Nucleus accumbens (tissue), 56 donors: ENCODE data around the gene ATM.
A peak's percentile ranks its signal among the peaks of the same experiment; 100 is the strongest.

Experiments used
- DNase-seq, 56 donors: peaks; one replicate each; lab custom pipeline; 2025; lab: John Stamatoyannopoulos, UW

The ATM gene, protein sequence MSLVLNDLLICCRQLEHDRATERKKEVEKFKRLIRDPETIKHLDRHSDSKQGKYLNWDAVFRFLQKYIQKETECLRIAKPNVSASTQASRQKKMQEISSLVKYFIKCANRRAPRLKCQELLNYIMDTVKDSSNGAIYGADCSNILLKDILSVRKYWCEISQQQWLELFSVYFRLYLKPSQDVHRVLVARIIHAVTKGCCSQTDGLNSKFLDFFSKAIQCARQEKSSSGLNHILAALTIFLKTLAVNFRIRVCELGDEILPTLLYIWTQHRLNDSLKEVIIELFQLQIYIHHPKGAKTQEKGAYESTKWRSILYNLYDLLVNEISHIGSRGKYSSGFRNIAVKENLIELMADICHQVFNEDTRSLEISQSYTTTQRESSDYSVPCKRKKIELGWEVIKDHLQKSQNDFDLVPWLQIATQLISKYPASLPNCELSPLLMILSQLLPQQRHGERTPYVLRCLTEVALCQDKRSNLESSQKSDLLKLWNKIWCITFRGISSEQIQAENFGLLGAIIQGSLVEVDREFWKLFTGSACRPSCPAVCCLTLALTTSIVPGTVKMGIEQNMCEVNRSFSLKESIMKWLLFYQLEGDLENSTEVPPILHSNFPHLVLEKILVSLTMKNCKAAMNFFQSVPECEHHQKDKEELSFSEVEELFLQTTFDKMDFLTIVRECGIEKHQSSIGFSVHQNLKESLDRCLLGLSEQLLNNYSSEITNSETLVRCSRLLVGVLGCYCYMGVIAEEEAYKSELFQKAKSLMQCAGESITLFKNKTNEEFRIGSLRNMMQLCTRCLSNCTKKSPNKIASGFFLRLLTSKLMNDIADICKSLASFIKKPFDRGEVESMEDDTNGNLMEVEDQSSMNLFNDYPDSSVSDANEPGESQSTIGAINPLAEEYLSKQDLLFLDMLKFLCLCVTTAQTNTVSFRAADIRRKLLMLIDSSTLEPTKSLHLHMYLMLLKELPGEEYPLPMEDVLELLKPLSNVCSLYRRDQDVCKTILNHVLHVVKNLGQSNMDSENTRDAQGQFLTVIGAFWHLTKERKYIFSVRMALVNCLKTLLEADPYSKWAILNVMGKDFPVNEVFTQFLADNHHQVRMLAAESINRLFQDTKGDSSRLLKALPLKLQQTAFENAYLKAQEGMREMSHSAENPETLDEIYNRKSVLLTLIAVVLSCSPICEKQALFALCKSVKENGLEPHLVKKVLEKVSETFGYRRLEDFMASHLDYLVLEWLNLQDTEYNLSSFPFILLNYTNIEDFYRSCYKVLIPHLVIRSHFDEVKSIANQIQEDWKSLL (N-terminal part only)

GRCh38 chr11:108222574-108223347 lies at the start of gene ATM, which contains the start of gene NPAT:
Gene ATM, plus strand, starts transcription at chr11:108223067. Its CDS starts 4,558 bp downstream, at chr11:108227625.
Gene NPAT, minus strand, starts transcription at chr11:108222638. Its CDS starts 102 bp downstream, at chr11:108222536.
- DNase-seq, result peak; percentile 94 to 100 (median 99)

- DNase-seq, result no peak
Measured at GRCh38 chr11:108177570-108177969, 45.3 kb upstream of the ATM start.

DNA sequence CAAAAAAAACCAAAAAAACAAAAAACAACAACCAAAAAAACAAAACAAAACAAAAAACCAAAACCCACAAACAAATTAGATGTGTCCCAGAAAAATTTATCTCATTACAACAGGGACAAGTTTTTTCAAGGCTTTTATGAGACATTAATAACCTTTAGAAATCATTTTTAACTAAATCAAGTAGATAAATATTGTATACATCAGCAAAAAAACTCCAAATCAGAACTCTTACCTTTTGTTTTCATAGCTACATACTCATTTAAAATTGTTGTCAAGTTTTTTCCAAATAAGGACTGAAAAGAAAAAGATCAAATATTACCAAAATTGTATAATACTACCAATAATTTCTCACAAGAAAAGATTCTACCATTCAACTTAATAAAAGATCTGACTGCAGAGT lies 29.1 kb upstream of the ATM start:
- no peak for DNase-seq

- DNase-seq, result no peak
Measured at GRCh38 chr11:108196901-108197300, 26.0 kb upstream of the ATM start.

DNA sequence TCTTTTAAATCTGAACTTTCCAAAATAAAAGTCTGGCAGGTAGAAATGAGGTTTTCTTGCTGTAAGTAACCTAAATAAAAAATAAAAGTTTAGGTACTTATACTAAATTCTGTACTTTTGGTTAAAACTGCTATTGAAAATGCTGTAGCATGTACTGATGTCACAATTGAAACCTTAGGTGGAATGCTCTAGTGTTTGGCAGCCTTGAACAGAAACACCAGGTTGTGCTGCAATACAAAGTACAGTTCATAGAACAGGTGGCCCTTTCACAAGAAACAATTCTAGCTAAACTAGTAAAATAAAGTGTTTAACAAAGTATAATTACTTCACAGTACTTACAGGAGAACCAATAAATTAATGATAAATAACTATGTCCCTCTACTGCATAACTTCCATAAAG lies 25.5 kb upstream of the ATM start:
- DNase-seq, result no peak

DNA sequence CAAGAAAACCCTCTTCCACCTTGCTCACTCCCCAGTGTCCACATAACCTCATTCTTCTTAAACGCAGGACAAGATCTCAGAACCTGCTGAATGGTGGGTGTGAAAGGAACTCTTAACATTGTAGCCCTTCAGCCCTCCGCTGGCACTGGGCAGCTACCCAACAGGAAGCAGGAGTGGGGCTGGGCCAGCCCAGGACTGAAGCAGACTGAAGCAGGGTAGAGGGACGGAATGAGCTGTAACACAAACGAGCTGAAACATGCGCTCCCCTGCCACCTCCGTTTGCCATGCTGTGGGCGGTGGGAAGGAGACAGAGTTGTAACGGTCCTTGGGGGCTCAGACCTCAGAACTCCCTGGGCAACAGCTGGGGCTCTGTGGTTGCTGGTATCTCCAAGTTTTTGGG lies 24.0 kb upstream of the ATM start:
- DNase-seq, result no peak

DNA sequence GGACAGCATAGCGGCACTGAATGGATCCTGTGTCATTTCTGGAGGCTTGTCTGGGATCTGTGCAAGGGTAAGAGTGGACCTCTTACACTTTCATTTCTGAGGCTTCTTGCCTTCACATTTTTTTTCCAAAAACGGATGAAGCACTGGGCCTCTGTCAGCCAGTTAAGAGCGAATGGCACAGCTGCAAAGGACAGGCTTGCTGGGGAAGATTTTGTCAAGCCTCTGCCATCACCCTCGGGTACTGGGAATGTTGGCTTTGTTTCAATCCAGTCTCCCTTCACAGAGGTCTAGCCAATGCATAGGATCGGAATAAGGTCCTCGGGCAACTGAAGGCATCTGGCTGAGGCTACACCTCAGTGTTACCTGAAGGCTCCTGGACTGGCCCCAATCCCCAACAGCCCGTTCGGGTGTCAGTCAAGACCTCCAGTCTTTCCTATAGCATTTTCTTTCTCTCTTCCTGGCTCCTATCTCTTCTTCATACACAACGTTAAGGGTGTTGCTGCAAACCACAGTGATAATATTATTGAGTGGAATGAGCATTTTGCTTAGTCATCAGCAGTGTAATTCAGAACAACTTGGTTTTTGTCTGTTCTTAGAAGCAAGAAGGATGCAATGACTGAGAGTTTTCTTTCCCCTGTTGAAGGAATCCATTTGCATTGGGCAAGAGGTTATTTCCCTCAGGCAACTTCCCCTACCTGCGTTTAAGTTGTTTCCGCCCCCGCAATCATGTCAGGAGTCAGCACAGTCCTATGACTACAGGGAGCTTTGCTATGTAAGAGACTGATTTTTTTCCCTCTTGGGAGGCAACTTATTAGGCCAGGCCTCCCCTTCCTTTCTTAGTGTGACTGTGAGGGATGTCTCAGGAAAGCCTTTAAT lies 23.2 kb upstream of the ATM start:
- DNase-seq, result peak in 1 of 56 donors; percentile 11

- DNase-seq, result no peak
Measured at GRCh38 chr11:108203075-108203474, 19.8 kb upstream of the ATM start.

GRCh38 chr11:108204376-108204775 lies 18.5 kb upstream of the ATM start:
- no peak for DNase-seq

DNA sequence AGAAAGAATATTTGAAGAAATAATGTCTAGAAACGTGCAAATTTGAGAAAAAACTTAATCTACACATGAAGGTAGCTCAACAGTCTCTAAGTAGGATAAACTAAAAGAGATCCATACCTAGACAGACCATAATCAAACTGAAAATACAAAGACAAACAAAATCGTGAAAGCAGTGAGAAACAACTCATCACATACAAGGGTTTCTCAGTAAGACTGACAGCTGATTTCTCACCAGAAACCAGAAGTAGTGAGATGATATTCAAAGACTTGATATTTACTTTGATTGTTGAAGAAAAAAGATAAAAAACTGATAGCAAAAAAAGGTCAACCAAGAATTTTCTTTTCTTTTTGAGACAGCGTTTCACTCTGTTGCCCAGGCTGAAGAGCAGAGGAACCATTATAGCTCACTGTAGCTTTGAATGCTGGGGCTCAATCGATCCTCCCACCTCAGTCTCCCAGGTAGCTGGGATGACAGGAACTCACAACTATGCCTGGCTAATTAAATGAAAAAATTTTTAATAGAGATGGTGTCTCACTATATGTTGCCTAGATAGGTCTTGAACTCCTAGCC lies 17.9 kb upstream of the ATM start:
- DNase-seq, result no peak

GRCh38 chr11:108206171-108206570 lies 16.7 kb upstream of the ATM start:
- no peak for DNase-seq

DNA sequence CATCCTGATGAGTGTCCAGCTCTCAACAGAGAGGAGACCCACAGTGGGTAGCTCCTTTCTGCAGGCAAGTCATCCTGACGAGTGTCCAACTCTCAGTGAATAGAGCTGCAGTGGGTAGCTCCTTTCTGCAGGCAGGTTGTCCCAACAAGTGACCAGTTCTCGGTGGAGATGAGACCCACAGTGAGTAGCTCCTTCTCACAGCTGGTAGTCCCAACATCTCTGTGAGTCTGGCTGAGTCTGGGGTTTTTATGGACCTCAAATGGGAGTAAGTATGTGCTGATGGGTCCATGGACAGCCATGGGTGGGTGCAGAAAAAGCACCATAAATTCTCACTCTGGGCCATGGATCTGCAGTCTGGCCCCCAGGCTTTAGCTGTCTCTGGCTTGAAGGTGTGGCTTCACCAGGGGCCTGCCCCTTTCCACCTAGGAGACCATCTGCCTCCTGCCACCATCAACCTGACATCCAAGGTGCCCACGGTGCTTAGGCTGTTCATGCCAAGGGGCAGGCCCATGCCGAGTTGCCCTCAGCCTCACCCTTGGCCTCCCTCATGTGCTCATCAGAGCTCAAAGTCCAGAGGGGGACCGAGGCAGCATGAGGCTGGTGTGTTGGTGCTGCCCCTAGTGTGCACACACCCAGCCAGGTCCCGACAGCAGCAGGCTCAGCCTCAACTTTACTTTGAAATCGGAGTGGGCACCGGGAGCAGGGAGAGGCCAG lies 15.7 kb upstream of the ATM start:
- no peak for DNase-seq

DNA sequence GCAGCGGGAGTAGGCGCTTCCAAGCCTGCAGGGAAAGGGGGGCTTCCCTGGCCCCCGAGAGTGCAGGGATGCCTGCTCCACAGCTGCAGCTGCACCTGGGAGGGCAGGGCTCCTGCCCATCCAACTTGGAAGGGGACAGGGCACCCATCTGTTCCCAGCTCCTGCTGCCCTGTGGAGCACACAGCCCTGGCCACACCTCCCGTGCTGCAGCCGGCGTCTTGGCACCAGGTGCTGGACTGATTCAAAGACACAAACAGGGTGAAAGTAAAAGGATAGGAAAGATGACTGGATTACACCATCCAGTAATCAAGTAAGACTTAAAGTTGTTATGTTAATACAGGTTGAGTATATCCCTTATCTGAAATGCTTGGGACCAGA lies 15.2 kb upstream of the ATM start:
- DNase-seq, result no peak

GRCh38 chr11:108210441-108210840 lies 12.4 kb upstream of the ATM start:
- no peak for DNase-seq

DNA sequence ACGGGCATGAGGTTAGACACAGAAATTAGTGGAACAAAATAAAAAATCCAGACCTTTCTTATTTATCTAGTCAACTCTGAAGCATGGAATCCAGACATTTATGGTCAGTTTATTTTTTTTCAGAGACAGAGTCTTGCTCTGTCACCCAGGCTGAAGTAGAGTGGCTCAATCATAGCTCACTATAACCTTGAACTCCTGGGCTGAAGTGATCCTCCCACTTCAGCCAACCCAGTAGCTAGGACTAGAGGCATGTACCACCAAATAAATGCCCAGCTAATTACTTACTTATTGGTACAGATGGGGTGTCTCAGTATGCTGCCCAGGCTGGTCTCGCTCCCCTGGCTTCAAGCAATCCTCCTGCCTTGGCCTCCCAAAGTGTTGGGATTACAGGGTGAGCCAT lies 9.1 kb upstream of the ATM start:
- DNase-seq, result no peak

DNA sequence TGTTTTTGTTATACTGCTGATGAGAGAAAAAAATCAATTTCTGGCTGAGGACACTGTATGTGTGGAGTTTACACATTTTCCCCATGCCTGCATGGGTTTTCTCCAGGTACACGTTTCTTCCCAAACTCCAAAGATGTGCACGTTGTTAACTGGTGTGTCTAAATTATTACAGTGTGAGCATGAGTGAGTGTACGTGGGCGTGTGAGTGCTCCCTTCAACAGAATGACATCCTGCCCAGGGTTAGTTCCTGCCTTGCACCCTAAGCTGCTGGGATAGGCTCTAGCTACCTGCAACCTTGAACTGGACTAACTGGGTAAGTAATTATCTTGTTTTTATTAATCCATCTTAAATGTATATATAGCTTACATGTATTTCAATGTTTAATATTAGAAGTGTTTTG lies 5.9 kb upstream of the ATM start:
- DNase-seq, result no peak

- no peak for DNase-seq
Measured at GRCh38 chr11:108218455-108218854, 4.4 kb upstream of the ATM start.
